Measurements from ENCODE around the gene SEC16A. TPM values are rescaled to one million over a fixed set of nuclear protein-coding genes. Genes with fewer than 3 reads are reported as not detected.

The SEC16A gene
- total RNA-seq, 4 donors from 2014 or later = 35.5 to 71.0 (median 50.5) TPM

DNA sequence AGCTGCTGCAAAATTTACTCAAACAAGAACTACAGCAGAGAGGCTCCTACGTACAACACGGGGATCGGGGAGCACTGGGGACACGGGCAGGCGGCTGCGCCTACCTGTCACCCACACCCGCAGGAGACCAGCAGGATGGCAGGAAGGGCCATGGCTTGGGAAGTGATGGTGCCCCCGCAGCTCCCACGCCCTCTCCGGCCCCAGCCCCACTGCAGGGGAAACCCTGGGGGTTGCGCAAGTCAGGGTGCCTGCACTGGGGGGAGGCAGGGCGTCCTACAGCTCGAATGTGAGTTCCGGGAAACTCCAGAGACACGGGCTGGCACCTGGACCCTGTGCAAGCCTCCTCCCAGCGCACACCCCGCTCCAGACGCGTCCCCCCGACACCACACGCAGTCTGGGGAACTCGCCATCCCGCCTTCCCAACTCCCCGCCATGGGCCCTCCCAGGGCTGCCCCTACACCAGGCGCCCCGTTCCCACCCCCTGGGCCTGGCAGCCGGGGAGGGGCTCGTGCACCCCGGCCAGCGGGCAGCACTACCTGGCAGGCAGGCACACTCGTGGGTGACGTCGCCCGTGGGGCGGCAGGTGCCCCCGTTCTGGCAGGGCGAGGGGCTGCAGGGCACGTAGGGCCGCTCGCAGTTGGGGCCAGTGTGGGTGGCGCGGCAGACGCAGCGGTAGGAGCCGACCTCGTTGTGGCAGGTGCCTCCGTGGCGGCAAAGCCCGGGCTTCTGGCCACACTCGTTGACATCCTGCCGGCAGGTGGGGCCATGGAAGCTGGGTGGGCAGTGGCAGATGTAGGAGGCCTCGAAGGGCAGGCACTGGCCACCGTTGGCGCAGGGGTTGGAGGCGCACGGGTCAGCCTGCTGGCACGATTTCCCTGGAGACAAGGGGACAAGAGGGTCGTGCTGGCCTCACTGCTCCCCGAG, 39.7 kb upstream of the SEC16A start:
- peaks cover 0 to 63% of the 10 kb centered on the region in 2 donors for H3K36me3 ChIP-seq
- 69 to 84% methylated on average over 3 to 9 of the region's 59 CpGs for WGBS, 2 donors (ENCODE audit: low coverage in 1 of 2)
- H3K4me1 ChIP-seq = peaks cover 0 to 73% (median 20%) of the 10 kb centered on the region in 3 donors

DNA sequence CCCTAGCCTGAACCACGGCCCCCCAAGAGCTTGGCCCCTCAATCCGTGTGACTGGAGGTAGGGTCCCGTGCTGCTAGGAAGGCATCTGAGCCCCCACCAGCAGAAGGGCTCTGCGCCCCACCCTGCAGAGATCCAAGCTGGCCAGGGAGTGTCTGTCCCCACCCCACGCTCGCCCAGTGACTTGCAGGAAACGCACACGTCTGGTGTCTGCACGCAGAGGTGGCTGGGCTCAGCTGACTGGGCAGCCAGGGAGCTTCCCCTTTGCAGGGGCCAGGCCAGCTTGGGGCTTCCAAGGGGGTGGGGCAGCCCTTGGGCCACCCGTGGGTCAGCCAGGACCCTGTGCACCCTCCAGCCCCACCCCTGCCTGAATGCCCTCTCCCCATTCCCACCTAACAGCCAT, 38.7 kb upstream of the SEC16A start:
- Histone ChIP-seq H3K36me3 (peaks cover 0 to 73% of the 10 kb centered on the region in 2 donors), H3K4me1 (peaks cover 0 to 73% (median 9%) of the 10 kb centered on the region in 3 donors), H3K4me3 (no peak overlapping the region), H3K27ac (peak overlapping the region in 1 of 4 donors; percentile 52), H3K9me3 (no peaks in the 10 kb centered on the region), H3K27me3 (no peaks in the 10 kb centered on the region)
- TF ChIP-seq EP300 (IDR thresholded peaks at IDR 0.05) = no peak
- TF ChIP-seq POLR2A (IDR thresholded peaks at IDR 0.05) = no peak
- no peak for TF ChIP-seq POLR2AphosphoS5 (IDR thresholded peaks at IDR 0.05)
- TF ChIP-seq, protein P1, sequence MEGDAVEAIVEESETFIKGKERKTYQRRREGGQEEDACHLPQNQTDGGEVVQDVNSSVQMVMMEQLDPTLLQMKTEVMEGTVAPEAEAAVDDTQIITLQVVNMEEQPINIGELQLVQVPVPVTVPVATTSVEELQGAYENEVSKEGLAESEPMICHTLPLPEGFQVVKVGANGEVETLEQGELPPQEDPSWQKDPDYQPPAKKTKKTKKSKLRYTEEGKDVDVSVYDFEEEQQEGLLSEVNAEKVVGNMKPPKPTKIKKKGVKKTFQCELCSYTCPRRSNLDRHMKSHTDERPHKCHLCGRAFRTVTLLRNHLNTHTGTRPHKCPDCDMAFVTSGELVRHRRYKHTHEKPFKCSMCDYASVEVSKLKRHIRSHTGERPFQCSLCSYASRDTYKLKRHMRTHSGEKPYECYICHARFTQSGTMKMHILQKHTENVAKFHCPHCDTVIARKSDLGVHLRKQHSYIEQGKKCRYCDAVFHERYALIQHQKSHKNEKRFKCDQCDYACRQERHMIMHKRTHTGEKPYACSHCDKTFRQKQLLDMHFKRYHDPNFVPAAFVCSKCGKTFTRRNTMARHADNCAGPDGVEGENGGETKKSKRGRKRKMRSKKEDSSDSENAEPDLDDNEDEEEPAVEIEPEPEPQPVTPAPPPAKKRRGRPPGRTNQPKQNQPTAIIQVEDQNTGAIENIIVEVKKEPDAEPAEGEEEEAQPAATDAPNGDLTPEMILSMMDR (IDR thresholded peaks at IDR 0.05) = no peak
- WGBS, 2 donors (ENCODE audit: low coverage in 1 of 2) = 20 to 43% methylated on average over 1 to 3 of the region's 10 CpGs
- peak; percentile 10 for ATAC-seq

More for the DNA sequence above, 39.7 kb upstream of the SEC16A start:
- TF ChIP-seq POLR2AphosphoS5 (IDR thresholded peaks at IDR 0.05) (no peak), POLR2A (IDR thresholded peaks at IDR 0.05) (no peak), EP300 (IDR thresholded peaks at IDR 0.05) (no peak)
- TF ChIP-seq, protein P1 (IDR thresholded peaks at IDR 0.05) = no peak
- ATAC-seq = no peak
- Histone ChIP-seq H3K27ac (peak overlapping the region in 1 of 4 donors; percentile 26), H3K4me3 (no peak overlapping the region), H3K27me3 (no peaks in the 10 kb centered on the region), H3K9me3 (no peaks in the 10 kb centered on the region)

DNA sequence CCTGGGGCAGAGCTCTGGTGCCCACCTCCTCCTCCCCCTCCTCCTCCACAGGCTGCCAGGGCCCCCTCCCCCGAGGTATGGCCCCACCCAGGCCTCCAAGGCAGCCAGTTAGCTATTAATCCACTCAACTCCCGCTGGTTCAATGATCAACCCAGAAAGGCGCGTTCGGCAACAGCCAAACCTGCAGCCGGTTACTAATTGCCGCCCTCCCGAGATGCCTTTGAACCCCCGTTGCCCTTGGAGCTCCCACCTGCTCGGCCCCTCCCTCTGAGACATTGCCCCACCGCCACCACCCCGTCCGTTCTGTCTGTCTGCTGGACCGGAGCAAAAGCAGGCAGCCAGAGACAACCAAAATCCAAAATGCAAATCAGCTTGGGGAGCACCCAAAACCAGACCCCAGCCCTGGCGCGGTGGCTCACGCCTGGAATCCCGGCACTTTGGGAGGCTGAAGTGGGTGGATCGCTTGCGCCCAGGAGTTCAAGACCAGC, 37.3 kb upstream of the SEC16A start:
- WGBS, 2 donors (ENCODE audit: low coverage in 1 of 2) = 100% methylated on average over 1 of the region's 20 CpGs; no CpG with 5 or more reads in 1 of the 2 donors
- Histone ChIP-seq H3K4me1 (peaks cover 0 to 64% (median 0%) of the 10 kb centered on the region in 3 donors), H3K27ac (peak overlapping the region in 1 of 4 donors; percentile 1), H3K9me3 (no peaks in the 10 kb centered on the region), H3K36me3 (peaks cover 0 to 88% of the 10 kb centered on the region in 2 donors), H3K27me3 (no peaks in the 10 kb centered on the region), H3K4me3 (no peak overlapping the region)
- no peak for ATAC-seq
- no peak for TF ChIP-seq POLR2AphosphoS5 (IDR thresholded peaks at IDR 0.05)
- TF ChIP-seq EP300 (IDR thresholded peaks at IDR 0.05) = no peak
- TF ChIP-seq, protein P1 (IDR thresholded peaks at IDR 0.05) = no peak
- TF ChIP-seq POLR2A (IDR thresholded peaks at IDR 0.05) = no peak

DNA sequence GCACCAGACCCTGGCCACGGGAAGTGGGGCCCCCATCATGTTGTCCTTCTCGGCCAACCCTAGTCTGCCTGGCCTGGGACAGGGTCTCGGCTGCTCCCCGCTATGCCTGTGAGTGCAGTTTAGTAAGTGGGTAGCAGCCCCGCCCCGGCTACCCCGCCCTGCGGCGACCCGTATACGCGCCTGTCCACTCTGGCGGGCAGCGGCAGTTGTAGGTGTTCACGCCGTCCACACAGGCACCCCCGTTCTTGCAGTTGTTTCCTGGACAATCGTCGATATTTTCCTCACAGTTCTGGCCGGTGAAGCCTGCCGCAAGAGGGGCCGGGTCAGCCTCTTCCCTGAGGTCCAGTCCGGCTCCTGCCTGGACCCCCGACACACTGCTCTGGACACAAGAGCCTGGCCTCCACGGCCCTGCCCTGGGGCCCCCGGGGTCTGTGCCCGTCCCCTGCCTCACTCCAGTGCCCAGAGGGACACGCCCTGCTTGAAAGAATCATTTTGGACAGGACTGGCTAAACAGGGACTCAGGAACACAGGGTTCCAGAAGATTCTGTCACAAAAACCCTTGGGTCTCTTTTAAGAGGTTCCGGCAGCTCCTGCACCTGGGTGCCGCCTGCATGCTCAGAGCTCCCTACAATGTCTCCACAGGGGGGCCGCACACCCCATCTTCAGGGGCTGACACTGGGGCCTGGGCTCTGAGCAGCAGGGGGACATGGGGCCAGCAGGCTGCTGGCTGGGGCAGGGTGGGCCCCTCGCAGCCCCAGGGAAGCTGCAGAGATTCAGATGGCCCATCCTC, 36.6 kb upstream of the SEC16A start:
- TF ChIP-seq POLR2AphosphoS5 (IDR thresholded peaks at IDR 0.05) (no peak), EP300 (IDR thresholded peaks at IDR 0.05) (no peak), POLR2A (IDR thresholded peaks at IDR 0.05) (no peak)
- TF ChIP-seq, protein P1 (IDR thresholded peaks at IDR 0.05) = no peak
- Histone ChIP-seq H3K36me3 (peaks cover 0 to 94% of the 10 kb centered on the region in 2 donors), H3K4me1 (peaks cover 0 to 59% (median 0%) of the 10 kb centered on the region in 3 donors), H3K9me3 (no peaks in the 10 kb centered on the region), H3K27me3 (no peaks in the 10 kb centered on the region), H3K4me3 (no peak overlapping the region), H3K27ac (peak overlapping the region in 1 of 4 donors; percentile 1)
- no peak for ATAC-seq
- WGBS, 2 donors (ENCODE audit: low coverage in 1 of 2) = no CpG with 5 or more reads among the region's 32 CpGs
